ENCODE data around the gene UGT1A3. TPM values are rescaled to one million over a fixed set of nuclear protein-coding genes. Genes with fewer than 3 reads are reported as not detected.

The UGT1A3 gene
- 1.2 TPM for total RNA-seq
- polyA plus RNA-seq: 0.14 TPM

- no peaks in the 10 kb centered on the region for H3K36me3 ChIP-seq (ENCODE audit: insufficient read depth)
- 77% methylated on average over 8 of the region's 8 CpGs for WGBS
- H3K27ac ChIP-seq (ENCODE audit: low read depth): no peak within 1 kb of the TSS
- no peak for DNase-seq (ENCODE audit: extremely low spot score)
- H3K4me1 ChIP-seq (ENCODE audit: insufficient read depth): no peaks in the 10 kb centered on the region
- no peak within 1 kb of the TSS for H3K4me3 ChIP-seq (ENCODE audit: low read depth, low read length)
Observed at GRCh38 chr2:233728723-233729301, at the start of gene UGT1A3. Gene UGT1A3 (plus strand): TSS chr2:233729042. CDS start chr2:233729127, 85 bp downstream.

DNA sequence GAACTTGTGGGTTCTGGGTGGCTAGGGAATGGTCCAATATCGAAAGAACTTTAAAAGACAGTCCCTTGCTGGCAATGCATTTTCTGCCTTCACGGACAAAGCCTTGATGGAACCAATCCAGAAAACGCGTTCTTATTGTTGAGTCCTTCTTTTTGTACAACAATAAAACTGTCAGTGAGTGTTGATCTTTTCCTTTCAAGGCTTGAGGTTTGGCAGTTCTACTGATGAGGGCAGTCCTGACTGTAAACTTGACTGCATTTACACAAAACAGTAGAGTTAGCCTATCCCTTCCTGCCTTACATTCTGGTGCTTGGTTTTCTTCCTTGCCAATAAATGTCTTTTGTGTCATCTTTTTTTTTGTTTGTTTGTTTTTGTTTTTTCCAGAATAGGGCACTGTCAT, 49.6 kb upstream of the UGT1A3 start:
- no peaks in the 10 kb centered on the region for H3K36me3 ChIP-seq (ENCODE audit: insufficient read depth)
- no peak overlapping the region for H3K27ac ChIP-seq (ENCODE audit: low read depth)
- 44% methylated on average over 4 of the region's 4 CpGs for WGBS
- DNase-seq (ENCODE audit: extremely low spot score): no peak
- H3K4me3 ChIP-seq (ENCODE audit: low read depth, low read length): no peak overlapping the region
- H3K4me1 ChIP-seq (ENCODE audit: insufficient read depth): no peaks in the 10 kb centered on the region

GRCh38 chr2:233680361-233681045, 48.3 kb upstream of the UGT1A3 start:
- H3K36me3 ChIP-seq (ENCODE audit: insufficient read depth): no peaks in the 10 kb centered on the region
- 81% methylated on average over 4 of the region's 4 CpGs for WGBS
- H3K27ac ChIP-seq (ENCODE audit: low read depth): no peak overlapping the region
- no peak for DNase-seq (ENCODE audit: extremely low spot score)
- no peak overlapping the region for H3K4me3 ChIP-seq (ENCODE audit: low read depth, low read length)
- H3K4me1 ChIP-seq (ENCODE audit: insufficient read depth): no peaks in the 10 kb centered on the region

GRCh38 chr2:233681521-233682099, 47.2 kb upstream of the UGT1A3 start, which contains the start of gene UGT1A7:
Gene UGT1A7 (plus strand): TSS chr2:233681901. CDS start chr2:233681938, 37 bp downstream.
- Histone ChIP-seq H3K4me3 (ENCODE audit: low read depth, low read length) (no peak within 1 kb of the TSS), H3K27ac (ENCODE audit: low read depth) (no peak within 1 kb of the TSS), H3K4me1 (ENCODE audit: insufficient read depth) (no peaks in the 10 kb centered on the region), H3K36me3 (ENCODE audit: insufficient read depth) (no peaks in the 10 kb centered on the region)
- DNase-seq (ENCODE audit: extremely low spot score): no peak
- 79% methylated on average over 5 of the region's 5 CpGs for WGBS

- Histone ChIP-seq H3K27ac (ENCODE audit: low read depth) (no peak overlapping the region), H3K36me3 (ENCODE audit: insufficient read depth) (no peaks in the 10 kb centered on the region), H3K4me1 (ENCODE audit: insufficient read depth) (no peaks in the 10 kb centered on the region), H3K4me3 (ENCODE audit: low read depth, low read length) (no peak overlapping the region)
- no peak for DNase-seq (ENCODE audit: extremely low spot score)
- 68% methylated on average over 1 of the region's 1 CpG for WGBS
Observed at GRCh38 chr2:233684640-233685039, 44.2 kb upstream of the UGT1A3 start.

- no peaks in the 10 kb centered on the region for H3K4me1 ChIP-seq (ENCODE audit: insufficient read depth)
- H3K4me3 ChIP-seq (ENCODE audit: low read depth, low read length): no peak overlapping the region
- H3K36me3 ChIP-seq (ENCODE audit: insufficient read depth): no peaks in the 10 kb centered on the region
- no peak overlapping the region for H3K27ac ChIP-seq (ENCODE audit: low read depth)
- 81% methylated on average over 5 of the region's 5 CpGs for WGBS
- DNase-seq (ENCODE audit: extremely low spot score): no peak
Observed at GRCh38 chr2:233686928-233687327, 41.9 kb upstream of the UGT1A3 start.

- Histone ChIP-seq H3K36me3 (ENCODE audit: insufficient read depth) (no peaks in the 10 kb centered on the region), H3K4me1 (ENCODE audit: insufficient read depth) (no peaks in the 10 kb centered on the region), H3K4me3 (ENCODE audit: low read depth, low read length) (no peak overlapping the region), H3K27ac (ENCODE audit: low read depth) (no peak overlapping the region)
- 82% methylated on average over 5 of the region's 5 CpGs for WGBS
- no peak for DNase-seq (ENCODE audit: extremely low spot score)
Observed at GRCh38 chr2:233688341-233688740, 40.5 kb upstream of the UGT1A3 start.

- DNase-seq (ENCODE audit: extremely low spot score): no peak
- Histone ChIP-seq H3K36me3 (ENCODE audit: insufficient read depth) (no peaks in the 10 kb centered on the region), H3K27ac (ENCODE audit: low read depth) (no peak overlapping the region), H3K4me3 (ENCODE audit: low read depth, low read length) (no peak overlapping the region), H3K4me1 (ENCODE audit: insufficient read depth) (no peaks in the 10 kb centered on the region)
Observed at GRCh38 chr2:233689031-233689430, 39.8 kb upstream of the UGT1A3 start.

- Histone ChIP-seq H3K27ac (ENCODE audit: low read depth) (no peak overlapping the region), H3K4me1 (ENCODE audit: insufficient read depth) (no peaks in the 10 kb centered on the region), H3K4me3 (ENCODE audit: low read depth, low read length) (no peak overlapping the region), H3K36me3 (ENCODE audit: insufficient read depth) (no peaks in the 10 kb centered on the region)
- WGBS: 6% methylated on average over 3 of the region's 3 CpGs
- DNase-seq (ENCODE audit: extremely low spot score): no peak
Observed at GRCh38 chr2:233689501-233689900, 39.3 kb upstream of the UGT1A3 start.

DNA sequence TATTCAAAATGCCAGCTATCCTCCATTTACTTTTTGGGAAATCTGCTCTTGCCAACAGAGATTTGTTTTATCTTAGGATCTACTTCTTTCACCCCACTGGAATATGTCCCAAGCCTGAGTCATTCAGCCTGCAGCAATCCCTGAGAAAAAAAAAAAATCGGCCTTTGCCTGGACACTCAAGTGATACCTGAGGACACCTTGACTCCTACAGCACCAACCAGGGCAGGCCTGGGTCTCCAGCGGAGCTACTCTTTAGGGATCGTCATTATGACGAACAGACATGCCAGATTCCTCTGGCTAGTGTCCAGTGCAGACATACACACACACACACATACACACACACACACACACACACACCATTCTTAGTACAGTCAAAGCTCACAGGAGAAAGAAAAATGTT, 38.4 kb upstream of the UGT1A3 start:
- no peaks in the 10 kb centered on the region for H3K36me3 ChIP-seq (ENCODE audit: insufficient read depth)
- DNase-seq (ENCODE audit: extremely low spot score): no peak
- no peaks in the 10 kb centered on the region for H3K4me1 ChIP-seq (ENCODE audit: insufficient read depth)
- no peak overlapping the region for H3K4me3 ChIP-seq (ENCODE audit: low read depth, low read length)
- no peak overlapping the region for H3K27ac ChIP-seq (ENCODE audit: low read depth)
- 62% methylated on average over 4 of the region's 4 CpGs for WGBS

DNA sequence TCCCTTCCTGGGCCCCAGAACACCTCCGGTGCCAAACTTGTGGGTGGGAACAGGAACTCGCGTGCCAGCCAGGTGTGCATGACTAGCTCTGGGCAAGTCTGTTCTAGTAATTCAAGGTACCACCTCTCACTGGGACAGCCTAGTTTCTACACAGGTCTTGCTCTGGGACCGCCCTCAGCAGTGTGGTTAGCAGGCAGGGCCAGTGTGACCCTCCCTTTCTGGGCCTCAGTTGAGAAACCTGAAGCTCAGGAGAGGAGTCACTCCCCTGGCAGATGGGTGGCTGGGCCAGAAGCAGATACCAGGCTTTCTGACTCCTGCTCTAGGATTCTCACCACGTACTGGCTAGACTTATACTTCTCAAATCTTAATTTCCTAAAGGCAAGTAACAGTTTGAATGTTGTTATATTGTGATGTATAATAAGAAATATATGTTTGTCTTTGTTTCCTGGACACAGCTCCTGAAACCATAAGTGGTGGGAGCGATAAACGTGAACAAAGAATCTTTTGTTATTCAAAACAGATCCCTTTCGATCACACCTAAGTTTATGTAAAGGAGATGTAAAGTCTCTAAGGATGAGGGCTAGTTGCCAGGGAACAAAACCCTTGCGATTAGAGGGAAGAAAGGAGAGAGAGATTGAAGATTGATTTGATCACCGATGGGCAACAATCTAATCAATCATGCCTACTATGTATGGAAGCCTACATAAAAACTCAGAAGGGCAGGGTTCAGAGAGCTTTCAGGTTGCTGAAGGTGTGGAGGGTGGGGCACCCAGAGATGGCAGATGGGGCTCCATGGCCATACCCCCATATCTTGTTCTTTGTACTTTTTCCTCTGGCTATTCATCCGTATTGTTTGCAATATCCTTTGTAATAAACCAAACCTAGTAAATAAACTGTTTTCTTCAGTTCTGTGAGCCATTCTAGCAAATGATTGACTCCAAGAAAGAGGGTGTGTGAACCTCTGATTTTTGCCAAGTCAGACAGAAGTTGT, 37.1 kb upstream of the UGT1A3 start:
- WGBS: 81% methylated on average over 11 of the region's 11 CpGs
- no peaks in the 10 kb centered on the region for H3K36me3 ChIP-seq (ENCODE audit: insufficient read depth)
- peak overlapping the region; percentile 2 for H3K4me3 ChIP-seq (ENCODE audit: low read depth, low read length)
- peak overlapping the region; percentile 34 for H3K27ac ChIP-seq (ENCODE audit: low read depth)
- DNase-seq (ENCODE audit: extremely low spot score): peak; percentile 73
- no peaks in the 10 kb centered on the region for H3K4me1 ChIP-seq (ENCODE audit: insufficient read depth)

- Histone ChIP-seq H3K27ac (ENCODE audit: low read depth) (peak within 1 kb of the TSS; percentile 34), H3K4me3 (ENCODE audit: low read depth, low read length) (peak within 1 kb of the TSS; percentile 2), H3K36me3 (ENCODE audit: insufficient read depth) (no peaks in the 10 kb centered on the region), H3K4me1 (ENCODE audit: insufficient read depth) (no peaks in the 10 kb centered on the region)
- WGBS: 83% methylated on average over 4 of the region's 4 CpGs
- DNase-seq (ENCODE audit: extremely low spot score): no peak
Observed at GRCh38 chr2:233692648-233693047, 36.2 kb upstream of the UGT1A3 start, which contains the start of gene UGT1A6. Gene UGT1A6 (plus strand): TSS chr2:233692890. CDS start chr2:233693005, 115 bp downstream.

- Histone ChIP-seq H3K4me1 (ENCODE audit: insufficient read depth) (peaks cover 1% of the 10 kb centered on the region), H3K27ac (ENCODE audit: low read depth) (no peak overlapping the region), H3K36me3 (ENCODE audit: insufficient read depth) (no peaks in the 10 kb centered on the region), H3K4me3 (ENCODE audit: low read depth, low read length) (no peak overlapping the region)
- DNase-seq (ENCODE audit: extremely low spot score): no peak
- 77% methylated on average over 6 of the region's 6 CpGs for WGBS
Observed at GRCh38 chr2:233693963-233694362, 34.9 kb upstream of the UGT1A3 start.

All from urinary bladder (tissue), 4 donors.